ENCODE results near the gene CBL. TPM values are rescaled to one million over a fixed set of nuclear protein-coding genes. Genes with fewer than 3 reads are reported as not detected.
A peak's percentile ranks its signal among the peaks of the same experiment; 100 is the strongest.

CBL gene
- total and polyA plus RNA-seq, 2 experiments from 2014 or later, result 6.5 to 18.3 TPM

GRCh38 chr11:119329320-119329719 lies 123.2 kb downstream of the CBL start:
- TF ChIP-seq, protein P1, sequence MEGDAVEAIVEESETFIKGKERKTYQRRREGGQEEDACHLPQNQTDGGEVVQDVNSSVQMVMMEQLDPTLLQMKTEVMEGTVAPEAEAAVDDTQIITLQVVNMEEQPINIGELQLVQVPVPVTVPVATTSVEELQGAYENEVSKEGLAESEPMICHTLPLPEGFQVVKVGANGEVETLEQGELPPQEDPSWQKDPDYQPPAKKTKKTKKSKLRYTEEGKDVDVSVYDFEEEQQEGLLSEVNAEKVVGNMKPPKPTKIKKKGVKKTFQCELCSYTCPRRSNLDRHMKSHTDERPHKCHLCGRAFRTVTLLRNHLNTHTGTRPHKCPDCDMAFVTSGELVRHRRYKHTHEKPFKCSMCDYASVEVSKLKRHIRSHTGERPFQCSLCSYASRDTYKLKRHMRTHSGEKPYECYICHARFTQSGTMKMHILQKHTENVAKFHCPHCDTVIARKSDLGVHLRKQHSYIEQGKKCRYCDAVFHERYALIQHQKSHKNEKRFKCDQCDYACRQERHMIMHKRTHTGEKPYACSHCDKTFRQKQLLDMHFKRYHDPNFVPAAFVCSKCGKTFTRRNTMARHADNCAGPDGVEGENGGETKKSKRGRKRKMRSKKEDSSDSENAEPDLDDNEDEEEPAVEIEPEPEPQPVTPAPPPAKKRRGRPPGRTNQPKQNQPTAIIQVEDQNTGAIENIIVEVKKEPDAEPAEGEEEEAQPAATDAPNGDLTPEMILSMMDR (IDR thresholded peaks at IDR 0.05; ENCODE audit: low read depth, low read length), result no peak
- H3K27ac ChIP-seq, result no peak overlapping the region
- H3K36me3 ChIP-seq, result no peaks in the 10 kb centered on the region
- peaks cover 4% of the 10 kb centered on the region for H3K4me1 ChIP-seq (ENCODE audit: low read depth)
- H3K4me3 ChIP-seq, result no peak overlapping the region
- no peaks in the 10 kb centered on the region for H3K27me3 ChIP-seq
- H3K9me3 ChIP-seq (ENCODE audit: low read depth), result no peaks in the 10 kb centered on the region
- DNase-seq (ENCODE audit: low read depth in 1 of 2, low spot score in 1 of 2), result no peak

GRCh38 chr11:119330237-119330636 lies 124.1 kb downstream of the CBL start:
- TF ChIP-seq, protein P1 (IDR thresholded peaks at IDR 0.05; ENCODE audit: low read depth, low read length), result no peak
- H3K9me3 ChIP-seq (ENCODE audit: low read depth), result no peaks in the 10 kb centered on the region
- H3K27me3 ChIP-seq, result no peaks in the 10 kb centered on the region
- H3K36me3 ChIP-seq, result no peaks in the 10 kb centered on the region
- no peak overlapping the region for H3K27ac ChIP-seq
- peaks cover 4% of the 10 kb centered on the region for H3K4me1 ChIP-seq (ENCODE audit: low read depth)
- DNase-seq (ENCODE audit: low read depth in 1 of 2, low spot score in 1 of 2), result no peak
- H3K4me3 ChIP-seq, result no peak overlapping the region

- no peaks in the 10 kb centered on the region for H3K27me3 ChIP-seq
- no peaks in the 10 kb centered on the region for H3K36me3 ChIP-seq
- no peak for DNase-seq (ENCODE audit: low read depth in 1 of 2, low spot score in 1 of 2)
These were observed 126.1 kb downstream of the CBL start for GRCh38 chr11:119332111-119332765.

GRCh38 chr11:119334174-119334930 lies 128.2 kb downstream of the CBL start, which contains the start of gene RNF26:
TSS of gene RNF26 (plus strand) at chr11:119334527. CDS start at chr11:119335123, 596 bp downstream.
- H3K27me3 ChIP-seq, result peaks cover 4% of the 10 kb centered on the region
- peak within 1 kb of the TSS; percentile 96 for H3K27ac ChIP-seq
- peak within 1 kb of the TSS; percentile 60 for H3K4me3 ChIP-seq
- peak; percentile 98 to 99 for DNase-seq (ENCODE audit: low read depth in 1 of 2, low spot score in 1 of 2)
- TF ChIP-seq, protein P1 (IDR thresholded peaks at IDR 0.05; ENCODE audit: low read depth, low read length), result no peak
- peaks cover 6% of the 10 kb centered on the region for H3K4me1 ChIP-seq (ENCODE audit: low read depth)
- no peaks in the 10 kb centered on the region for H3K9me3 ChIP-seq (ENCODE audit: low read depth)
- no peaks in the 10 kb centered on the region for H3K36me3 ChIP-seq

More at GRCh38 chr11:119332111-119332765, 126.1 kb downstream of the CBL start:
- no peak overlapping the region for H3K4me3 ChIP-seq
- TF ChIP-seq, protein P1 (IDR thresholded peaks at IDR 0.05; ENCODE audit: low read depth, low read length), result no peak
- H3K27ac ChIP-seq, result no peak overlapping the region
- H3K9me3 ChIP-seq (ENCODE audit: low read depth), result no peaks in the 10 kb centered on the region
- H3K4me1 ChIP-seq (ENCODE audit: low read depth), result peaks cover 6% of the 10 kb centered on the region

DNA sequence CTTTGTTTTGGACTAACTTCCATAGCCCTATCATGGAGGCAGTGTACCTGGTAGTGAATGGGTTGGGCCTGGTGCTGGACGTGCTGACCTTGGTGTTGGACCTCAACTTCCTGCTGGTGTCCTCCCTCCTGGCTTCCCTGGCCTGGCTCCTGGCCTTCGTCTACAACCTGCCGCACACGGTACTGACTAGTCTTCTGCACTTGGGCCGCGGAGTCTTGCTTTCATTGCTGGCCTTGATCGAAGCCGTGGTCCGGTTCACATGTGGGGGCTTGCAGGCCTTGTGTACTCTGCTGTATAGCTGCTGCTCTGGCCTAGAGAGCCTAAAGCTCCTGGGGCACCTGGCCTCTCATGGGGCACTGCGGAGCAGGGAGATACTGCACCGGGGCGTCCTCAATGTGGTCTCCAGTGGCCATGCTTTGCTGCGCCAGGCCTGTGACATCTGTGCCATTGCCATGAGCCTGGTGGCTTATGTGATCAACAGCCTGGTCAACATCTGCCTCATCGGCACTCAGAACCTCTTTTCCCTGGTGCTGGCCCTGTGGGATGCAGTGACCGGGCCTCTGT lies 129.0 kb downstream of the CBL start:
- Histone ChIP-seq H3K4me1 (ENCODE audit: low read depth) (peaks cover 6% of the 10 kb centered on the region), H3K36me3 (no peaks in the 10 kb centered on the region), H3K4me3 (peak overlapping the region; percentile 60), H3K27ac (peak overlapping the region; percentile 96), H3K9me3 (ENCODE audit: low read depth) (no peaks in the 10 kb centered on the region), H3K27me3 (peaks cover 12% of the 10 kb centered on the region)
- TF ChIP-seq, protein P1 (IDR thresholded peaks at IDR 0.05; ENCODE audit: low read depth, low read length), result no peak
- DNase-seq (ENCODE audit: low read depth in 1 of 2, low spot score in 1 of 2), result no peak
